D721Med (cell line): Measurements from ENCODE around the gene ANKIB1.

Experiments used
- DNase-seq: peaks from one replicate; pipeline ENCODE4 v3.0.0; 2011; ENCODE audit warnings: low spot score; ENCODE audit not compliant: insufficient read length
- FAIRE-seq: peaks from 2 replicates; lab custom pipeline; 2011; peaks lifted over from hg19 to GRCh38; lab: Jason Lieb, UNC
- TF ChIP-seq, protein P1 (sequence below): IDR thresholded peaks from 2 replicates; pipeline ENCODE4 v1.5.1; 2012; ENCODE audit warnings: mild to moderate bottlenecking, control low read depth; ENCODE audit not compliant: insufficient read depth; ENCODE audit errors: missing control alignments

Gene ANKIB1

DNA sequence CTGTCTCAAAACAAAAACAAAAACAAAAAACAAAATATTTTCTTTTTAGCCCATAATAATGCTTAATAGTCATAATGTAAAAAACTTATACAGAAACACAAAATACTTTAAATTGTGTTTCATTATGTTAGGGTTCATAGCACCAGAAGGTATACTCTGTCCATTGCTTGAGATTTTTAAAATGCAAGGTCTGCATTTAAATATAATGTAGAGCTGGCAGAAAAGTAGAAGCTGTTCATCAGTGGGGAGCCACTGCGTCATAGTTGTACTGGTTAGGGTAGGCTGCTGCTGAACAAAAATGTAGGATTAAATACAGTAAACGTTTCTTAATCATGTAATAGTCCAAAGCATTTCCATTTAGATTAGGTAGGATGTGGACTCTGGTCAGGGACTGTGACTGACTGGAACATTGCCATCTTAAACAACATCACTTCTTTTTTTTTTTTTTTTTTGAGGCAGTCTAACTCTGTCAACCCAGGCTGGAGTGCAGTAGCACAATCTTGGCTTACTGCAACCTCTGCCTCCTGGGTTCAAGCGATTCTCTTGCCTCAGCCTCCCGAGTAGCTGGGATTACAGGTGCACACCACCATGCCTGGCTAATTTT lies 85.2 kb downstream of the ANKIB1 start:
- TF ChIP-seq, protein P1, sequence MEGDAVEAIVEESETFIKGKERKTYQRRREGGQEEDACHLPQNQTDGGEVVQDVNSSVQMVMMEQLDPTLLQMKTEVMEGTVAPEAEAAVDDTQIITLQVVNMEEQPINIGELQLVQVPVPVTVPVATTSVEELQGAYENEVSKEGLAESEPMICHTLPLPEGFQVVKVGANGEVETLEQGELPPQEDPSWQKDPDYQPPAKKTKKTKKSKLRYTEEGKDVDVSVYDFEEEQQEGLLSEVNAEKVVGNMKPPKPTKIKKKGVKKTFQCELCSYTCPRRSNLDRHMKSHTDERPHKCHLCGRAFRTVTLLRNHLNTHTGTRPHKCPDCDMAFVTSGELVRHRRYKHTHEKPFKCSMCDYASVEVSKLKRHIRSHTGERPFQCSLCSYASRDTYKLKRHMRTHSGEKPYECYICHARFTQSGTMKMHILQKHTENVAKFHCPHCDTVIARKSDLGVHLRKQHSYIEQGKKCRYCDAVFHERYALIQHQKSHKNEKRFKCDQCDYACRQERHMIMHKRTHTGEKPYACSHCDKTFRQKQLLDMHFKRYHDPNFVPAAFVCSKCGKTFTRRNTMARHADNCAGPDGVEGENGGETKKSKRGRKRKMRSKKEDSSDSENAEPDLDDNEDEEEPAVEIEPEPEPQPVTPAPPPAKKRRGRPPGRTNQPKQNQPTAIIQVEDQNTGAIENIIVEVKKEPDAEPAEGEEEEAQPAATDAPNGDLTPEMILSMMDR = no peak
- DNase-seq (no peak), FAIRE-seq (no peak)

DNA sequence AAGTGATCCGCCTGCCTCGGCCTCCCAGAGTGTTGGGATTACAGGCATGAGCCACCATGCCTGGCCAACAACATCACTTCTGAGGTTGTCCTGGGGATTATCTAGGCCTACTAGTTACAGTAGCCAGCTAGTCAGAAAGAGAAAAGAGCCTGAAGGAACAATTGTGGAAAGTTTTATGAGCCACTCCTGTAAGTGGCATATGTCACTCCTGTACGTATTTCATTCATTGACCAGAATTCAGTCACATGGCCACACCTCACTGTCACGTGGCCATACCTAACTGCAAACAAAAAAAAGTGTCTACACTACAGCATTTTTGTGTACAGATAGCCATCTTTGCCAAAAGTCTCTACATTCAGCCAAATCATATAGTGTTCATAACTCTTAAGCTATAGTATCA lies 85.7 kb downstream of the ANKIB1 start:
- DNase-seq (no peak), FAIRE-seq (no peak)
- TF ChIP-seq, protein P1 = no peak

DNA sequence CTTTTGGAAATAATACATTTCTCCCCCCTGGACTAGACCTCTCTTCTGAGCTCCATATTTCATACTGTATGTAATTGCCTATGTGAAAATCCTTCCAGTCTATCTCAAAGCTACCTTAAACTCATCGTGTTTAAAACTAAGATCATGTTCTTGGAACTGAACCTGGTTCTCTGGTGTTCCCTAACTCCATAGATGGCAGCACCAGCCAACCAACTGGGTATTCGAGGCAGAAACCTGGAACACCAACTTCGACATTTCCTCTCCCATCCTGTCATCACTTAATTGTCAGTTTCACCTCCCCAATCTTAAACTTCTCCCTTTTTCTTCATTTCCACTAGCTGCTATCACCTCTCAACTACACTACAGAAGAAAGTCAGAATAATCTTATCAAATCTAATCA lies 87.0 kb downstream of the ANKIB1 start:
- DNase-seq (no peak), FAIRE-seq (no peak)
- TF ChIP-seq, protein P1 = no peak

DNA sequence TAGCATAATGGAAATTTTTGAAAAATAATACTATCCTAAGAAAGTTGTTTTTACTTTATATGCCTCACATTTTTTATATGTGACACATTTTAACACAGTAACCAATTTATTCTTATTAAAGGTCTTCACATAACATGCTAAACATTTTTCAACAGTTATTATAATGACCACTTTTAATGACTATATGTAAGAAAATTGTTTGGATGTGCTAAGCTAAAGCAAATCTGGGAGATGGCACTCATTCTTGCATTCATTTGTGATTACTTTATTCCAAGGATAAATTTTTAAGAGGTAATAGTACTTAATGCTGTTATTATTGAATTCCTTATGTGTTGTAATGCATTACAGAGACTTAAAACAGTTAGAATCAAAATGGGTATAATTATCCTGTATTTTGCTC lies 88.1 kb downstream of the ANKIB1 start:
- DNase-seq (no peak), FAIRE-seq (no peak)
- TF ChIP-seq, protein P1 = no peak

- FAIRE-seq (no peak), DNase-seq (no peak)
- TF ChIP-seq, protein P1 = no peak
Measured at GRCh38 chr7:92335574-92335973, 89.8 kb downstream of the ANKIB1 start.

DNA sequence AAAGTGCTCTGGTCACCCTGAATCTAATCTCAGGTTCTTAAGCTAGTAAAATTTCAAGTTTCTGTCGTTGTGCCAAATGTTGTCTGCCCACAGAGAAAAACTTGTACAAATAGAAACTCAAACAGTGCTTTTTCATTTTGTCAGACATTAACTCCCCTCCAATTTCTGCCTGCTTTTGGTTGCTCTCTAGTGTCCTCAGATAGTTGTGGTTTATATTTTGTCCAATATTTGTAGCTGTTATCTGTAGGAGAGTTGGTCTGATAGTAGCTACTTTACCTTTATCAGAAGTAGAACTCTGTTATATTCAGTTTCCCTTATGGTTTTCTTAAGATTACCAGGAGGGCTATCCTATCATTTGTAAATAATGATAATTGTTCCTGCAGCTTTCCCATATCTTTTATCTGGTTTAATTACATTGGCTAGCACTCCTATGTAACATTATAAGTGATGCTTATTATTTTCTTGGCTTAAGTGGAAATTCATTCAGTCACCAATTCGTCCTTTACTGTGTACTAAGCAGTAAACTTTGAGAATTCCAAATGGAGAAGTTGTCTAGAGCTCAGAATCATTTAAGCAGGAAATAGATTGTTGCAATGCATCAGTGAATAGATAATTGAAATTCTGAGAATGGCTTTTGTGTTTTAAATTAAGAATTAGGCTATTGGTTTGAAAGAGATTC lies 91.0 kb downstream of the ANKIB1 start:
- no peak for FAIRE-seq
- TF ChIP-seq, protein P1 = no peak

DNA sequence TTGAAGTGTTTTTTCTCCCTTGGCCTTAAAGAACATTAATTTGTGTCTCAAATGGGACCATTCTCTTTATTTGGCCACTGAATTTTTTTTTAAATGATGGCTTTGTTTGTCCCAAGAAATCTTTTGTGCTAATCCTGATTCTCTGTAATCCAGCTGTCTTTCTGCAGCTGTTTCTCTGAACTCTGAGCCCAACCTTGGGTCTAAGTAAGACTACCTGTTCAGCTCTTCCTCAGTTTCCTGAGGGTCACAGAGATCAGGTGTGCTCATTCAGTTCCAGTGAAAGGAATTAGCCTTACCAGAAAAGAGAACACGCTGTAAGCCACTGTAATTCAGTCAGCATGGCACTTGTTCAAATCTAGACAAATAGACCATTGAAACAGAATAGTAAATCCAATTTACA lies 94.2 kb downstream of the ANKIB1 start:
- TF ChIP-seq, protein P1 = no peak
- FAIRE-seq = no peak
- DNase-seq = no peak

More for the DNA sequence above, 91.0 kb downstream of the ANKIB1 start:
- no peak for DNase-seq
